ENCODE data around the gene NSMF.

DNA sequence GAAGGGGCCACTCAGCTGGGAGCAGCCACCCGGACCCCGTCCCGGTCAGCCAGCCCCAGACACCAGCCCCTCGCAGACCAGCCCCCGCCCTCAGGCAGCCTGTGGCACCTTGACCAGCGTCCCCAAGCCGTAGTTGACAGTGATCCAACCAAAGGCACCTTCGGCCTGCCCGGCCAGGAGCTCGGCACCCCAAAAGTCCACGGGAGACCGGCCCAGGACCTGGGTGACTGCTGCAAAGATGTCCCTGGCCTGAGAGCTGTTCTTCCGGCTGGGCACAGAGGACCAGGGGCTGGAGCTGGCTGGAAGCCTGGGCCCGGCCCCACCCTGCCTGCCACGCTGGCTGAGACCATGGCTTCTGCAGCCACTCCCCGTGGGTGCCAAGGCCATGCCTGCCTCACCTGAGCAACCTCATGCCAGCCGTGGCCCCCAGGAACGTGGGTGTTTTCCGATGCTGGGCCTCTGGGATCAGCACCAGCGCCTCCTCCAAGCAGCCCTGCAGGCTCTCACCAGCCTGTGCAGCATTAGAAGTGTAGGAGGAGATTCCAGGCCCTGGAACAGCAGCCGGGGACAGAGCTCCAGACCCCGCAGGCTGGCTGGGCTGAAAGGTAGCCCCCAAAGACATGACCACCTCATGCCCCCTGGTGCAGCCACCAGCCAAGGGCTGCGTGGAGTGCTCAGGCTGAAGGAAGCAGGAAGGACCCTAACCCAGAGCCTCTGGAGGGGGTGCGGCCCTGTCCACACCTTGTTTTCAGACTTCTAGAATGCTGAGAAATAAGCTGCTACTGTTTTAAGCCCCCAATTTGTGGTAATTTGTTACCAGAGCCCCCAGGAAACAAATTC lies 22.2 kb downstream of the NSMF start:
- TF ChIP-seq, protein P1, sequence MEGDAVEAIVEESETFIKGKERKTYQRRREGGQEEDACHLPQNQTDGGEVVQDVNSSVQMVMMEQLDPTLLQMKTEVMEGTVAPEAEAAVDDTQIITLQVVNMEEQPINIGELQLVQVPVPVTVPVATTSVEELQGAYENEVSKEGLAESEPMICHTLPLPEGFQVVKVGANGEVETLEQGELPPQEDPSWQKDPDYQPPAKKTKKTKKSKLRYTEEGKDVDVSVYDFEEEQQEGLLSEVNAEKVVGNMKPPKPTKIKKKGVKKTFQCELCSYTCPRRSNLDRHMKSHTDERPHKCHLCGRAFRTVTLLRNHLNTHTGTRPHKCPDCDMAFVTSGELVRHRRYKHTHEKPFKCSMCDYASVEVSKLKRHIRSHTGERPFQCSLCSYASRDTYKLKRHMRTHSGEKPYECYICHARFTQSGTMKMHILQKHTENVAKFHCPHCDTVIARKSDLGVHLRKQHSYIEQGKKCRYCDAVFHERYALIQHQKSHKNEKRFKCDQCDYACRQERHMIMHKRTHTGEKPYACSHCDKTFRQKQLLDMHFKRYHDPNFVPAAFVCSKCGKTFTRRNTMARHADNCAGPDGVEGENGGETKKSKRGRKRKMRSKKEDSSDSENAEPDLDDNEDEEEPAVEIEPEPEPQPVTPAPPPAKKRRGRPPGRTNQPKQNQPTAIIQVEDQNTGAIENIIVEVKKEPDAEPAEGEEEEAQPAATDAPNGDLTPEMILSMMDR (conservative IDR thresholded peaks at IDR 0.05) = no peak
- TF ChIP-seq EZH2 (IDR thresholded peaks at IDR 0.05; ENCODE audit: low read depth) = no peak
